GM12878 (cell line): ENCODE results near the gene SCRN2. TPM values are rescaled to one million over a fixed set of nuclear protein-coding genes. Genes with fewer than 3 reads are reported as not detected.

ENCODE experiments used
- ATAC-seq: fragments of 200-7000 bp; cut with Tn5 transposase; 3 replicates; pipeline ENCODE4 v1.9.1; 2020; ENCODE audit warnings: mild to moderate bottlenecking, moderate library complexity
- BruUV-seq: library from RNA; stranded (reverse); fragments of 400-500 nt; replicated peaks from 2 replicates; lab custom pipeline; 2021; lab: Mats Ljungman, UMichigan
- CTCF ChIA-PET: fragments of 300-600 bp; sonication (Branson Sonifier 250); formaldehyde crosslinking; extraction: SDS; loops from one replicate; lab custom pipeline; 2021; ENCODE audit warnings: inconsistent platforms; lab: Yijun Ruan, JAX
- POLR2A ChIA-PET: fragments of 350-600 bp; formaldehyde crosslinking; extraction: SDS; loops from one replicate; lab custom pipeline; 2021; ENCODE audit warnings: inconsistent platforms; lab: Charles Lee
- RAD21 ChIA-PET: fragments of 300-600 bp; sonication (Branson Sonifier 250); formaldehyde crosslinking; loops from one replicate; lab custom pipeline; 2023; ENCODE audit warnings: antibody characterized with exemption; ENCODE audit not compliant: unreplicated experiment; lab: Charles Lee
- SMC1A ChIA-PET: fragments of 300-600 bp; sonication (Branson Sonifier 250); formaldehyde crosslinking; loops from one replicate; lab custom pipeline; 2023; ENCODE audit not compliant: unreplicated experiment, uncharacterized antibody; lab: Charles Lee
- DNase-seq: peaks from one replicate; pipeline ENCODE4 v3.0.0-alpha.2; 2011; ENCODE audit warnings: low read depth, low spot score
- FAIRE-seq: peaks from 3 replicates; lab custom pipeline; 2011; peaks lifted over from hg19 to GRCh38; lab: Jason Lieb, UNC
- H2AFZ ChIP-seq: 2 replicates; pipeline ENCODE4 v1.6.0; 2011; ENCODE audit warnings: low read depth, low read length, control low read depth; ENCODE audit not compliant: control insufficient read depth
- H3K27ac ChIP-seq: 2 replicates; pipeline ENCODE4 v1.5.1; 2011; ENCODE audit warnings: control low read depth; ENCODE audit not compliant: control insufficient read depth, insufficient read depth
- H3K27me3 ChIP-seq, 2 experiments: replicated peaks in 1 of 2; 2 replicates each; pipeline versions ENCODE4 v1.6.0 to v1.6.1; 2011; ENCODE audit warnings: low read length in 1 of 2; ENCODE audit not compliant: control insufficient read depth in 2 of 2, insufficient read depth in 2 of 2
- H3K36me3 ChIP-seq, 2 experiments: 2 replicates each; pipeline ENCODE4 v1.5.1; 2011; ENCODE audit warnings: low read length in 1 of 2; ENCODE audit not compliant: control insufficient read depth in 2 of 2, insufficient read depth in 2 of 2
- H3K4me1 ChIP-seq: 2 replicates; pipeline ENCODE4 v1.6.1; 2011; ENCODE audit warnings: mild to moderate bottlenecking, low read length, moderate library complexity, mixed read lengths; ENCODE audit not compliant: control insufficient read depth, insufficient read depth
- H3K4me2 ChIP-seq: 2 replicates; pipeline ENCODE4 v1.6.0; 2011; ENCODE audit warnings: control low read depth; ENCODE audit not compliant: control insufficient read depth, insufficient read depth
- H3K4me3 ChIP-seq: fragments of 200-600 bp; sonication (generic); 2 replicates; pipeline ENCODE4 v1.5.1; 2016
- H3K79me2 ChIP-seq: 2 replicates; pipeline ENCODE4 v1.6.0; 2011; ENCODE audit warnings: low read length; ENCODE audit not compliant: control insufficient read depth, insufficient read depth
- H3K9ac ChIP-seq: 2 replicates; pipeline ENCODE4 v1.8.0; 2011; ENCODE audit warnings: low read length, control low read depth, mixed read lengths; ENCODE audit not compliant: control insufficient read depth, insufficient read depth
- H3K9me3 ChIP-seq: replicated peaks from 3 replicates; pipeline ENCODE4 v1.5.1; 2011; ENCODE audit warnings: mild to moderate bottlenecking, low read length; ENCODE audit not compliant: control insufficient read depth, insufficient read depth
- H4K20me1 ChIP-seq: 2 replicates; pipeline ENCODE4 v1.6.0; 2011; ENCODE audit not compliant: control insufficient read depth, insufficient read depth
- HDAC2 ChIP-seq: fragments of 200-600 bp; sonication (generic); IDR thresholded peaks from 2 replicates; pipeline ENCODE4 v1.6.1; 2017
- HDAC6 ChIP-seq: fragments of 200-600 bp; sonication (generic); IDR thresholded peaks from one replicate; pipeline ENCODE4 v1.8.0; 2017; ENCODE audit warnings: antibody characterized with exemption; ENCODE audit not compliant: unreplicated experiment
- LARP7 ChIP-seq: fragments of 450-650 bp; IDR thresholded peaks from 2 replicates; pipeline ENCODE4 v1.6.1; 2017; ENCODE audit warnings: mild to moderate bottlenecking
- POLR2A ChIP-seq: IDR thresholded peaks from 2 replicates; pipeline ENCODE4 v1.6.1; 2011; ENCODE audit warnings: low read depth, mild to moderate bottlenecking, low read length
- RUNX3 ChIP-seq: IDR thresholded peaks from 2 replicates; pipeline ENCODE4 v1.6.1; 2012; ENCODE audit warnings: low read length, inconsistent platforms
- SIN3A ChIP-seq: IDR thresholded peaks from 2 replicates; pipeline ENCODE4 v1.6.1; 2012; ENCODE audit warnings: low read depth, low read length, improper control_type of control experiment
- SUPT20H ChIP-seq: IDR thresholded peaks from 2 replicates; pipeline ENCODE4 v1.6.1; 2011; ENCODE audit warnings: low read depth, mild to moderate bottlenecking, low read length, moderate library complexity, borderline replicate concordance; ENCODE audit not compliant: control insufficient read depth
- WRNIP1 ChIP-seq: IDR thresholded peaks from 2 replicates; pipeline ENCODE4 v1.6.1; 2011; ENCODE audit warnings: low read depth, low read length, improper control_type of control experiment, borderline replicate concordance
- YBX1 ChIP-seq: fragments of 450-650 bp; IDR thresholded peaks from 2 replicates; pipeline ENCODE4 v1.6.1; 2016; ENCODE audit warnings: antibody characterized with exemption
- ZNF207 ChIP-seq: fragments of 450-650 bp; IDR thresholded peaks from 2 replicates; pipeline ENCODE4 v1.6.1; 2014; ENCODE audit warnings: antibody characterized with exemption, mild to moderate bottlenecking, borderline replicate concordance
- WGBS: methylation state at CpG from one replicate; pipeline ENCODE4 v1.1.6; 2016; ENCODE audit warnings: low lambda C conversion rate; ENCODE audit not compliant: insufficient replicate concordance, insufficient coverage; ENCODE audit errors: missing lambda C conversion rate; 5-methylcytosine and 5-hydroxymethylcytosine counted together
- in situ Hi-C: fragments of 300-500 bp; cut with MboI; formaldehyde crosslinking; loops from 9 replicates; pipeline ENCODE4 v1.14.3; 2018; ENCODE audit warnings: mixed read lengths
- intact Hi-C: fragments of 100-400 bp; cut with micrococcal nuclease; formaldehyde crosslinking; loops from one replicate; pipeline ENCODE4 v1.14.2; 2022; ENCODE audit not compliant: unreplicated experiment
- polyA plus RNA-seq, 11 experiments: library from polyadenylated mRNA; depleted of rRNA in 4 of 11; unstranded in 6 of 11; stranded (reverse) in 5 of 11; fragments of >200 nt; fragmentation: Nextera tagmentation in 4 of 11; fragmentation: Illumina TruSeq in 1 of 11; extraction: Ambion mirVana in 4 of 11; extraction: Trizol in 1 of 11; gene quantifications; 1 replicate in 1 of 11; 2 replicates in 10 of 11; pipeline versions ENCODE4 v1.2.1 to v1.2.3, GENCODE V29; 2011 to 2016; ENCODE audit warnings: inconsistent platforms in 2 of 11, missing spikeins in 2 of 11, low read depth in 1 of 11
- total RNA-seq, 4 experiments: library from RNA; depleted of rRNA in 3 of 4; stranded (reverse); fragments of >200 nt in 3 of 4; fragmentation: Illumina TruSeq in 1 of 4; extraction: Trizol in 1 of 4; gene quantifications; 2 replicates each; pipeline versions ENCODE4 v1.2.1 to v1.2.3, GENCODE V29; 2013 to 2021
- TF ChIP-seq, protein P1 (sequence below): fragments of 450-650 bp; IDR thresholded peaks from 2 replicates; pipeline ENCODE4 v1.6.1; 2016; ENCODE audit warnings: mild to moderate bottlenecking, moderate library complexity, borderline replicate concordance
- TF ChIP-seq, protein P2 (sequence below): fragments of 150-350 bp; IDR thresholded peaks from 2 replicates; pipeline ENCODE4 v1.6.1; 2014; ENCODE audit warnings: mild to moderate bottlenecking, low read depth, low read length
- TF ChIP-seq, protein P3 (sequence below): fragments of 150-350 bp; IDR thresholded peaks from 2 replicates; pipeline ENCODE4 v1.6.1; 2016; ENCODE audit warnings: low read depth, low read length

The SCRN2 gene
- total and polyA plus RNA-seq, 10 of the 15 experiments (the other 5 are each of a cell fraction or from before 2014, with no cell fraction given) = 0.34 to 33.3 (median 20.1) TPM

DNA sequence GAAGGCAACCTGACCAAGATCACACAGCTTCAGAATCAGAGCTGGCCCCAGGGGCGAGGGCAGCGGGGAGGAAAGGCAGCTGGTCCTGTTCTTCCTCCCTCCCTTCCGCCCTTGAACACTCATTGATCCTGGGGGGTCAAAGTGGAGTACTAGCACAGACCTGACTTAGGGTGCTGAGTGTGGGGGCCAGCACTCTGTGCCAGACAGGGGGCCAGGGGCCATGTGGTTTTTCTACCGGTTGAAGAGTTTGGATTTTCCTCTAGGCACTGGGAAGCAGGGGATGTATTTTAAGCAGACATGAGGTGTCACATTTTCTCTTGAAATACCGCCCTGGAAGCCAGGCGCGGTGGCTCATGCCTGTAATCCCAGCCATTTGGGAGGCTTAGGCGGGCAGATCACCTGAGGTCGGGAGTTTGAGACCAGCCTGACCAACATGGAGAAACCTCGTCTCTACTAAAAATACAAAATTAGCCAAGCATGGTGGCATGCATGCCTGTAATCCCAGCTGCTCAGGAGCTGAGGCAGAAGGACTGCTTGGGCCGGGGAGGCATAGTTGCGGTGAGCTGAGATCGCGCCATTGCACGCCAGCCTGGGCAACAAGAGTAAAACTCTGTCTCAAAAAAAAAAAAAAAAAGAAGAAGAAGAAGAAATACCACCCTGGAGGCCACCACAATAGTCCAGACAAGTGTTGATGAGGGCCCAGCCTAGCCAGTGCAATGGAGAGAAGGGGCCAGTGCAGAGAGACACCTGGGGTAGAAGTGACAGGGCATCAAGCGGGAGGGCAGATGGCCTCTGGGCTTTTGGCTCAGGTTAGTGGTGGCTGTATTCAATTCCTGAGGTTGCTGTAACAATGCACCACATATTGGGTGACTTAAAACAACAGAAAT, 34.8 kb downstream of the SCRN2 start:
- H3K4me1 ChIP-seq = no peaks in the 10 kb centered on the region
- no peak overlapping the region for H3K27ac ChIP-seq
- RAD21 ChIA-PET = no interaction called here
- TF ChIP-seq, protein P1, sequence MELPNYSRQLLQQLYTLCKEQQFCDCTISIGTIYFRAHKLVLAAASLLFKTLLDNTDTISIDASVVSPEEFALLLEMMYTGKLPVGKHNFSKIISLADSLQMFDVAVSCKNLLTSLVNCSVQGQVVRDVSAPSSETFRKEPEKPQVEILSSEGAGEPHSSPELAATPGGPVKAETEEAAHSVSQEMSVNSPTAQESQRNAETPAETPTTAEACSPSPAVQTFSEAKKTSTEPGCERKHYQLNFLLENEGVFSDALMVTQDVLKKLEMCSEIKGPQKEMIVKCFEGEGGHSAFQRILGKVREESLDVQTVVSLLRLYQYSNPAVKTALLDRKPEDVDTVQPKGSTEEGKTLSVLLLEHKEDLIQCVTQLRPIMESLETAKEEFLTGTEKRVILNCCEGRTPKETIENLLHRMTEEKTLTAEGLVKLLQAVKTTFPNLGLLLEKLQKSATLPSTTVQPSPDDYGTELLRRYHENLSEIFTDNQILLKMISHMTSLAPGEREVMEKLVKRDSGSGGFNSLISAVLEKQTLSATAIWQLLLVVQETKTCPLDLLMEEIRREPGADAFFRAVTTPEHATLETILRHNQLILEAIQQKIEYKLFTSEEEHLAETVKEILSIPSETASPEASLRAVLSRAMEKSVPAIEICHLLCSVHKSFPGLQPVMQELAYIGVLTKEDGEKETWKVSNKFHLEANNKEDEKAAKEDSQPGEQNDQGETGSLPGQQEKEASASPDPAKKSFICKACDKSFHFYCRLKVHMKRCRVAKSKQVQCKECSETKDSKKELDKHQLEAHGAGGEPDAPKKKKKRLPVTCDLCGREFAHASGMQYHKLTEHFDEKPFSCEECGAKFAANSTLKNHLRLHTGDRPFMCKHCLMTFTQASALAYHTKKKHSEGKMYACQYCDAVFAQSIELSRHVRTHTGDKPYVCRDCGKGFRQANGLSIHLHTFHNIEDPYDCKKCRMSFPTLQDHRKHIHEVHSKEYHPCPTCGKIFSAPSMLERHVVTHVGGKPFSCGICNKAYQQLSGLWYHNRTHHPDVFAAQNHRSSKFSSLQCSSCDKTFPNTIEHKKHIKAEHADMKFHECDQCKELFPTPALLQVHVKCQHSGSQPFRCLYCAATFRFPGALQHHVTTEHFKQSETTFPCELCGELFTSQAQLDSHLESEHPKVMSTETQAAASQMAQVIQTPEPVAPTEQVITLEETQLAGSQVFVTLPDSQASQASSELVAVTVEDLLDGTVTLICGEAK = no peak
- no peak for TF ChIP-seq POLR2A
- no peak for TF ChIP-seq RUNX3
- no peak for TF ChIP-seq SUPT20H
- no peak for TF ChIP-seq HDAC2
- no peak for TF ChIP-seq WRNIP1
- no peak for TF ChIP-seq ZNF207
- TF ChIP-seq LARP7 = no peak
- no peak for TF ChIP-seq YBX1
- no peak for TF ChIP-seq HDAC6
- TF ChIP-seq, protein P2, sequence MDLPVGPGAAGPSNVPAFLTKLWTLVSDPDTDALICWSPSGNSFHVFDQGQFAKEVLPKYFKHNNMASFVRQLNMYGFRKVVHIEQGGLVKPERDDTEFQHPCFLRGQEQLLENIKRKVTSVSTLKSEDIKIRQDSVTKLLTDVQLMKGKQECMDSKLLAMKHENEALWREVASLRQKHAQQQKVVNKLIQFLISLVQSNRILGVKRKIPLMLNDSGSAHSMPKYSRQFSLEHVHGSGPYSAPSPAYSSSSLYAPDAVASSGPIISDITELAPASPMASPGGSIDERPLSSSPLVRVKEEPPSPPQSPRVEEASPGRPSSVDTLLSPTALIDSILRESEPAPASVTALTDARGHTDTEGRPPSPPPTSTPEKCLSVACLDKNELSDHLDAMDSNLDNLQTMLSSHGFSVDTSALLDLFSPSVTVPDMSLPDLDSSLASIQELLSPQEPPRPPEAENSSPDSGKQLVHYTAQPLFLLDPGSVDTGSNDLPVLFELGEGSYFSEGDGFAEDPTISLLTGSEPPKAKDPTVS = no peak
- no peak for TF ChIP-seq SIN3A
- TF ChIP-seq, protein P3, sequence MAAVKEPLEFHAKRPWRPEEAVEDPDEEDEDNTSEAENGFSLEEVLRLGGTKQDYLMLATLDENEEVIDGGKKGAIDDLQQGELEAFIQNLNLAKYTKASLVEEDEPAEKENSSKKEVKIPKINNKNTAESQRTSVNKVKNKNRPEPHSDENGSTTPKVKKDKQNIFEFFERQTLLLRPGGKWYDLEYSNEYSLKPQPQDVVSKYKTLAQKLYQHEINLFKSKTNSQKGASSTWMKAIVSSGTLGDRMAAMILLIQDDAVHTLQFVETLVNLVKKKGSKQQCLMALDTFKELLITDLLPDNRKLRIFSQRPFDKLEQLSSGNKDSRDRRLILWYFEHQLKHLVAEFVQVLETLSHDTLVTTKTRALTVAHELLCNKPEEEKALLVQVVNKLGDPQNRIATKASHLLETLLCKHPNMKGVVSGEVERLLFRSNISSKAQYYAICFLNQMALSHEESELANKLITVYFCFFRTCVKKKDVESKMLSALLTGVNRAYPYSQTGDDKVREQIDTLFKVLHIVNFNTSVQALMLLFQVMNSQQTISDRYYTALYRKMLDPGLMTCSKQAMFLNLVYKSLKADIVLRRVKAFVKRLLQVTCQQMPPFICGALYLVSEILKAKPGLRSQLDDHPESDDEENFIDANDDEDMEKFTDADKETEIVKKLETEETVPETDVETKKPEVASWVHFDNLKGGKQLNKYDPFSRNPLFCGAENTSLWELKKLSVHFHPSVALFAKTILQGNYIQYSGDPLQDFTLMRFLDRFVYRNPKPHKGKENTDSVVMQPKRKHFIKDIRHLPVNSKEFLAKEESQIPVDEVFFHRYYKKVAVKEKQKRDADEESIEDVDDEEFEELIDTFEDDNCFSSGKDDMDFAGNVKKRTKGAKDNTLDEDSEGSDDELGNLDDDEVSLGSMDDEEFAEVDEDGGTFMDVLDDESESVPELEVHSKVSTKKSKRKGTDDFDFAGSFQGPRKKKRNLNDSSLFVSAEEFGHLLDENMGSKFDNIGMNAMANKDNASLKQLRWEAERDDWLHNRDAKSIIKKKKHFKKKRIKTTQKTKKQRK = no peak
- SMC1A ChIA-PET = no interaction called here
- POLR2A ChIA-PET = interaction anchor here (0.7 kb wide), 1 partner anchor 104 kb away, joined by 3 read pairs; no protein-coding TSS in a partner anchor
- CTCF ChIA-PET = interaction anchor here (1.0 to 1.6 kb wide), 2 partner anchors 8 to 143 kb away, joined by 3 to 7 read pairs; no protein-coding TSS in a partner anchor
- DNase-seq (no peak), FAIRE-seq (no peak), ATAC-seq (no peak)
- BruUV-seq = no TSS peak
- no peaks in the 10 kb centered on the region for H4K20me1 ChIP-seq
- in situ Hi-C loops = loop anchor here (10.0 kb wide), 1 partner anchor 111 kb away; the partner anchor contains the start of gene TBKBP1
- 79% methylated on average over 16 of the region's 16 CpGs for WGBS
- no peak overlapping the region for H3K4me3 ChIP-seq
- H3K79me2 ChIP-seq = no peaks in the 10 kb centered on the region
- no peaks in the 10 kb centered on the region for H3K9me3 ChIP-seq
- no peaks in the 10 kb centered on the region for H3K27me3 ChIP-seq
- no peak overlapping the region for H3K9ac ChIP-seq
- no peak overlapping the region for H3K4me2 ChIP-seq
- no peak overlapping the region for H2AFZ ChIP-seq
- intact Hi-C loops = no loop called here
- peaks cover 0 to 8% of the 10 kb centered on the region in 2 experiments; a peak in 3 of 4 replicates for H3K36me3 ChIP-seq
